Activated T-helper 17 cell treated with anti-CD3 and anti-CD28 coated beads, Interleukin-2, amount 50 U/mL, for 72 hours (primary cell): ENCODE measurements around the gene LRMDA. TPM values are rescaled to one million over a fixed set of nuclear protein-coding genes. Genes with fewer than 3 reads are reported as not detected.

Experiments
- ATAC-seq: fragments of 150-1000 bp; cut with Tn5 transposase; replicated peaks from 2 replicates; pipeline ENCODE4 v1.10.0; 2021; ENCODE audit warnings: mild to moderate bottlenecking, moderate library complexity
- H3K27ac Mint-ChIP-seq: one replicate; pipeline ENCODE4 v1.8.0; 2022; ENCODE audit warnings: mixed read lengths
- H3K27me3 Mint-ChIP-seq: one replicate; pipeline ENCODE4 v1.8.0; 2022; ENCODE audit warnings: mixed read lengths
- H3K36me3 Mint-ChIP-seq: one replicate; pipeline ENCODE4 v1.8.0; 2022; ENCODE audit warnings: low read depth, mild to moderate bottlenecking, mixed read lengths
- H3K4me1 Mint-ChIP-seq: one replicate; pipeline ENCODE4 v1.8.0; 2022; ENCODE audit warnings: mixed read lengths
- H3K4me3 Mint-ChIP-seq: one replicate; pipeline ENCODE4 v1.8.0; 2022; ENCODE audit warnings: mild to moderate bottlenecking, mixed read lengths
- H3K9me3 Mint-ChIP-seq: one replicate; pipeline ENCODE4 v1.8.0; 2022; ENCODE audit warnings: mixed read lengths
- total RNA-seq, 2 donors: library from RNA; stranded (reverse); gene quantifications; one replicate each; pipeline ENCODE4 v1.2.3, GENCODE V29; 2022

LRMDA gene
- total RNA-seq, 2 donors from 2014 or later = not detected

- Mint-ChIP-seq H3K27me3 (no peaks in the 10 kb centered on the region), H3K4me3 (no peak overlapping the region), H3K36me3 (no peaks in the 10 kb centered on the region), H3K27ac (no peak overlapping the region), H3K9me3 (no peaks in the 10 kb centered on the region), H3K4me1 (no peaks in the 10 kb centered on the region)
- ATAC-seq = no peak
These were observed 463.8 kb downstream of the LRMDA start for GRCh38 chr10:75895259-75895658.

- peaks cover 11% of the 10 kb centered on the region for H3K27me3 Mint-ChIP-seq
- no peaks in the 10 kb centered on the region for H3K4me1 Mint-ChIP-seq
- no peaks in the 10 kb centered on the region for H3K9me3 Mint-ChIP-seq
- H3K4me3 Mint-ChIP-seq = no peak overlapping the region
- no peak for ATAC-seq
- H3K36me3 Mint-ChIP-seq = no peaks in the 10 kb centered on the region
- no peak overlapping the region for H3K27ac Mint-ChIP-seq
These were observed 468.5 kb downstream of the LRMDA start for GRCh38 chr10:75899816-75900390.

GRCh38 chr10:75902816-75903215 is 471.4 kb downstream of the LRMDA start:
- Mint-ChIP-seq H3K9me3 (no peaks in the 10 kb centered on the region), H3K27ac (no peak overlapping the region), H3K27me3 (peaks cover 21% of the 10 kb centered on the region), H3K4me1 (no peaks in the 10 kb centered on the region), H3K4me3 (no peak overlapping the region), H3K36me3 (no peaks in the 10 kb centered on the region)
- no peak for ATAC-seq

GRCh38 chr10:75904499-75905283 is 473.3 kb downstream of the LRMDA start:
- H3K4me1 Mint-ChIP-seq = no peaks in the 10 kb centered on the region
- no peak overlapping the region for H3K27ac Mint-ChIP-seq
- H3K9me3 Mint-ChIP-seq = no peaks in the 10 kb centered on the region
- ATAC-seq = no peak
- no peak overlapping the region for H3K4me3 Mint-ChIP-seq
- peaks cover 25% of the 10 kb centered on the region for H3K27me3 Mint-ChIP-seq
- H3K36me3 Mint-ChIP-seq = no peaks in the 10 kb centered on the region

GRCh38 chr10:75905490-75905889 is 474.1 kb downstream of the LRMDA start:
- no peaks in the 10 kb centered on the region for H3K4me1 Mint-ChIP-seq
- ATAC-seq = no peak
- H3K36me3 Mint-ChIP-seq = no peaks in the 10 kb centered on the region
- H3K27ac Mint-ChIP-seq = no peak overlapping the region
- H3K27me3 Mint-ChIP-seq = peaks cover 25% of the 10 kb centered on the region
- no peak overlapping the region for H3K4me3 Mint-ChIP-seq
- H3K9me3 Mint-ChIP-seq = no peaks in the 10 kb centered on the region

- Mint-ChIP-seq H3K9me3 (no peaks in the 10 kb centered on the region), H3K4me1 (no peaks in the 10 kb centered on the region), H3K36me3 (no peaks in the 10 kb centered on the region), H3K27me3 (peaks cover 20% of the 10 kb centered on the region), H3K27ac (no peak overlapping the region), H3K4me3 (no peak overlapping the region)
- ATAC-seq = no peak
These were observed 478.6 kb downstream of the LRMDA start for GRCh38 chr10:75910032-75910431.

- H3K36me3 Mint-ChIP-seq = no peaks in the 10 kb centered on the region
- no peaks in the 10 kb centered on the region for H3K9me3 Mint-ChIP-seq
- peaks cover 13% of the 10 kb centered on the region for H3K27me3 Mint-ChIP-seq
- no peak for ATAC-seq
- no peaks in the 10 kb centered on the region for H3K4me1 Mint-ChIP-seq
- H3K4me3 Mint-ChIP-seq = no peak overlapping the region
- no peak overlapping the region for H3K27ac Mint-ChIP-seq
These were observed 480.0 kb downstream of the LRMDA start for GRCh38 chr10:75911426-75911825.

GRCh38 chr10:75916906-75917305 is 485.5 kb downstream of the LRMDA start:
- H3K9me3 Mint-ChIP-seq = no peaks in the 10 kb centered on the region
- H3K4me1 Mint-ChIP-seq = no peaks in the 10 kb centered on the region
- H3K36me3 Mint-ChIP-seq = no peaks in the 10 kb centered on the region
- peaks cover 5% of the 10 kb centered on the region for H3K27me3 Mint-ChIP-seq
- ATAC-seq = no peak
- H3K4me3 Mint-ChIP-seq = no peak overlapping the region
- H3K27ac Mint-ChIP-seq = no peak overlapping the region

GRCh38 chr10:75919913-75920312 is 488.5 kb downstream of the LRMDA start:
- peaks cover 6% of the 10 kb centered on the region for H3K27me3 Mint-ChIP-seq
- H3K4me3 Mint-ChIP-seq = no peak overlapping the region
- ATAC-seq = no peak
- no peaks in the 10 kb centered on the region for H3K36me3 Mint-ChIP-seq
- no peak overlapping the region for H3K27ac Mint-ChIP-seq
- H3K4me1 Mint-ChIP-seq = no peaks in the 10 kb centered on the region
- no peaks in the 10 kb centered on the region for H3K9me3 Mint-ChIP-seq

GRCh38 chr10:75922435-75922834 is 491.0 kb downstream of the LRMDA start:
- peaks cover 10% of the 10 kb centered on the region for H3K27me3 Mint-ChIP-seq
- no peak overlapping the region for H3K4me3 Mint-ChIP-seq
- H3K27ac Mint-ChIP-seq = no peak overlapping the region
- H3K36me3 Mint-ChIP-seq = no peaks in the 10 kb centered on the region
- no peak for ATAC-seq
- H3K4me1 Mint-ChIP-seq = no peaks in the 10 kb centered on the region
- H3K9me3 Mint-ChIP-seq = no peaks in the 10 kb centered on the region

GRCh38 chr10:75924309-75924902 is 493.0 kb downstream of the LRMDA start:
- no peaks in the 10 kb centered on the region for H3K4me1 Mint-ChIP-seq
- peaks cover 14% of the 10 kb centered on the region for H3K27me3 Mint-ChIP-seq
- no peak overlapping the region for H3K4me3 Mint-ChIP-seq
- no peak overlapping the region for H3K27ac Mint-ChIP-seq
- H3K9me3 Mint-ChIP-seq = no peaks in the 10 kb centered on the region
- ATAC-seq = no peak
- no peaks in the 10 kb centered on the region for H3K36me3 Mint-ChIP-seq

GRCh38 chr10:75925999-75926398 is 494.6 kb downstream of the LRMDA start:
- Mint-ChIP-seq H3K27me3 (peaks cover 16% of the 10 kb centered on the region), H3K27ac (no peak overlapping the region), H3K4me1 (no peaks in the 10 kb centered on the region), H3K4me3 (no peak overlapping the region), H3K9me3 (no peaks in the 10 kb centered on the region), H3K36me3 (no peaks in the 10 kb centered on the region)
- ATAC-seq = no peak

GRCh38 chr10:75926763-75927162 is 495.3 kb downstream of the LRMDA start:
- ATAC-seq = no peak
- H3K4me3 Mint-ChIP-seq = no peak overlapping the region
- no peak overlapping the region for H3K27ac Mint-ChIP-seq
- no peaks in the 10 kb centered on the region for H3K9me3 Mint-ChIP-seq
- no peaks in the 10 kb centered on the region for H3K4me1 Mint-ChIP-seq
- no peaks in the 10 kb centered on the region for H3K36me3 Mint-ChIP-seq
- peaks cover 16% of the 10 kb centered on the region for H3K27me3 Mint-ChIP-seq

- no peaks in the 10 kb centered on the region for H3K9me3 Mint-ChIP-seq
- H3K36me3 Mint-ChIP-seq = no peaks in the 10 kb centered on the region
- H3K27me3 Mint-ChIP-seq = peaks cover 24% of the 10 kb centered on the region
- no peaks in the 10 kb centered on the region for H3K4me1 Mint-ChIP-seq
- H3K4me3 Mint-ChIP-seq = no peak overlapping the region
- ATAC-seq = no peak
- H3K27ac Mint-ChIP-seq = no peak overlapping the region
These were observed 496.8 kb downstream of the LRMDA start for GRCh38 chr10:75928231-75928630.

GRCh38 chr10:75929630-75930161 is 498.3 kb downstream of the LRMDA start:
- no peak overlapping the region for H3K4me3 Mint-ChIP-seq
- H3K27me3 Mint-ChIP-seq = peaks cover 18% of the 10 kb centered on the region
- no peak for ATAC-seq
- H3K9me3 Mint-ChIP-seq = no peaks in the 10 kb centered on the region
- H3K4me1 Mint-ChIP-seq = no peaks in the 10 kb centered on the region
- no peak overlapping the region for H3K27ac Mint-ChIP-seq
- no peaks in the 10 kb centered on the region for H3K36me3 Mint-ChIP-seq
